DMS79 (cell line): ENCODE data around the gene ARV1.

Experiments
- DNase-seq: peaks from one replicate; lab custom pipeline; 2025; lab: John Stamatoyannopoulos, UW

The ARV1 gene

GRCh38 chr1:230978491-230979388 lies at the start of gene ARV1, which contains the start of gene TTC13:
Gene ARV1 (plus strand): TSS chr1:230979094. CDS start chr1:230979106, 12 bp downstream.
Gene TTC13 (minus strand): TSS chr1:230978861. CDS start chr1:230978830, 31 bp downstream.
- peak; percentile 98 for DNase-seq

- DNase-seq = no peak
Measured at GRCh38 chr1:230930986-230931385, 47.9 kb upstream of the ARV1 start.

- no peak for DNase-seq
Measured at GRCh38 chr1:230935852-230936251, 43.0 kb upstream of the ARV1 start.

- DNase-seq = no peak
Measured at GRCh38 chr1:230936475-230936874, 42.4 kb upstream of the ARV1 start.

GRCh38 chr1:230937371-230937770 lies 41.5 kb upstream of the ARV1 start:
- DNase-seq = no peak

GRCh38 chr1:230938924-230939368 lies 39.9 kb upstream of the ARV1 start:
- DNase-seq = no peak

- no peak for DNase-seq
Measured at GRCh38 chr1:230939806-230940489, 38.9 kb upstream of the ARV1 start.

- DNase-seq = no peak
Measured at GRCh38 chr1:230940848-230941247, 38.0 kb upstream of the ARV1 start.

- DNase-seq = no peak
Measured at GRCh38 chr1:230943048-230943593, 35.8 kb upstream of the ARV1 start.

- DNase-seq = no peak
Measured at GRCh38 chr1:230948301-230948700, 30.6 kb upstream of the ARV1 start.

GRCh38 chr1:230948903-230949302 lies 30.0 kb upstream of the ARV1 start:
- no peak for DNase-seq

GRCh38 chr1:230950404-230950803 lies 28.5 kb upstream of the ARV1 start:
- no peak for DNase-seq

- no peak for DNase-seq
Measured at GRCh38 chr1:230957580-230957989, 21.3 kb upstream of the ARV1 start.

- DNase-seq = no peak
Measured at GRCh38 chr1:230958370-230958769, 20.5 kb upstream of the ARV1 start.

GRCh38 chr1:230964896-230965295 lies 14.0 kb upstream of the ARV1 start:
- no peak for DNase-seq

GRCh38 chr1:230965535-230965934 lies 13.4 kb upstream of the ARV1 start:
- no peak for DNase-seq

GRCh38 chr1:230966358-230966873 lies 12.5 kb upstream of the ARV1 start:
- DNase-seq = no peak

GRCh38 chr1:230970432-230970831 lies 8.5 kb upstream of the ARV1 start:
- DNase-seq = no peak

GRCh38 chr1:230971771-230972170 lies 7.1 kb upstream of the ARV1 start:
- no peak for DNase-seq

- no peak for DNase-seq
Measured at GRCh38 chr1:230972855-230973271, 6.0 kb upstream of the ARV1 start.

GRCh38 chr1:230975636-230976035 lies 3.3 kb upstream of the ARV1 start:
- no peak for DNase-seq

- no peak for DNase-seq
Measured at GRCh38 chr1:230976360-230976759, 2.5 kb upstream of the ARV1 start.
